ENCODE results near the gene FGF14. TPM values are rescaled to one million over a fixed set of nuclear protein-coding genes. Genes with fewer than 3 reads are reported as not detected.
A peak's percentile ranks its signal among the peaks of the same experiment; 100 is the strongest.

Gene FGF14
- total RNA-seq, 1 experiment from 2014 or later: not detected

- ATAC-seq: no peak
Observed at GRCh38 chr13:102235689-102236088, 166.2 kb downstream of the FGF14 start.

GRCh38 chr13:102234618-102235017, 167.2 kb downstream of the FGF14 start:
- DNase-seq: peak; percentile 48
- intact Hi-C loops (cut with micrococcal nuclease): no loop called here
- BruUV-seq (replicated peaks): no TSS peak
- H3K9me2 ChIP-seq (replicated peaks; ENCODE audit: low read length): no peaks in the 10 kb centered on the region
- no peaks in the 10 kb centered on the region for H3F3A ChIP-seq (ENCODE audit: low read length, unreplicated experiment)
- H3K27ac ChIP-seq (ENCODE audit: low read length): no peak overlapping the region
- CTCF ChIA-PET: no interaction called here
- no peak for TF ChIP-seq EZH2phosphoT487 (IDR thresholded peaks at IDR 0.05; ENCODE audit: borderline replicate concordance, low read length)
- no peak for TF ChIP-seq EZH2 (IDR thresholded peaks at IDR 0.05; ENCODE audit: low read length, unreplicated experiment)
- TF ChIP-seq, protein P1, sequence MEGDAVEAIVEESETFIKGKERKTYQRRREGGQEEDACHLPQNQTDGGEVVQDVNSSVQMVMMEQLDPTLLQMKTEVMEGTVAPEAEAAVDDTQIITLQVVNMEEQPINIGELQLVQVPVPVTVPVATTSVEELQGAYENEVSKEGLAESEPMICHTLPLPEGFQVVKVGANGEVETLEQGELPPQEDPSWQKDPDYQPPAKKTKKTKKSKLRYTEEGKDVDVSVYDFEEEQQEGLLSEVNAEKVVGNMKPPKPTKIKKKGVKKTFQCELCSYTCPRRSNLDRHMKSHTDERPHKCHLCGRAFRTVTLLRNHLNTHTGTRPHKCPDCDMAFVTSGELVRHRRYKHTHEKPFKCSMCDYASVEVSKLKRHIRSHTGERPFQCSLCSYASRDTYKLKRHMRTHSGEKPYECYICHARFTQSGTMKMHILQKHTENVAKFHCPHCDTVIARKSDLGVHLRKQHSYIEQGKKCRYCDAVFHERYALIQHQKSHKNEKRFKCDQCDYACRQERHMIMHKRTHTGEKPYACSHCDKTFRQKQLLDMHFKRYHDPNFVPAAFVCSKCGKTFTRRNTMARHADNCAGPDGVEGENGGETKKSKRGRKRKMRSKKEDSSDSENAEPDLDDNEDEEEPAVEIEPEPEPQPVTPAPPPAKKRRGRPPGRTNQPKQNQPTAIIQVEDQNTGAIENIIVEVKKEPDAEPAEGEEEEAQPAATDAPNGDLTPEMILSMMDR (conservative IDR thresholded peaks at IDR 0.05; ENCODE audit: low read depth, low read length): no peak
- POLR2A ChIA-PET (ENCODE audit: unreplicated experiment): no interaction called here
- ATAC-seq: no peak
- no peak overlapping the region for H3K9ac ChIP-seq (ENCODE audit: low read length)
- H3K4me2 ChIP-seq (ENCODE audit: low read length): no peak overlapping the region
- H3K4me3 ChIP-seq (ENCODE audit: low read length): no peak overlapping the region
- no peaks in the 10 kb centered on the region for H3K79me2 ChIP-seq (ENCODE audit: low read length)
- no peaks in the 10 kb centered on the region for H3K36me3 ChIP-seq (ENCODE audit: low read depth, low read length)
- no peaks in the 10 kb centered on the region for H3K4me1 ChIP-seq (ENCODE audit: insufficient read depth, low read length)
- no peaks in the 10 kb centered on the region for H4K20me1 ChIP-seq (ENCODE audit: low read length)
- peaks cover 4% of the 10 kb centered on the region; the same call in 1 of the 2 replicates for H3K27me3 ChIP-seq (ENCODE audit: low read length)
- no peaks in the 10 kb centered on the region for H3K9me3 ChIP-seq (ENCODE audit: low read length)
- H2AFZ ChIP-seq (ENCODE audit: low read length): no peak overlapping the region

More at GRCh38 chr13:102235689-102236088, 166.2 kb downstream of the FGF14 start:
- Histone ChIP-seq H3K4me1 (ENCODE audit: insufficient read depth, low read length) (no peaks in the 10 kb centered on the region), H3K9me3 (ENCODE audit: low read length) (no peaks in the 10 kb centered on the region), H3K9me2 (replicated peaks; ENCODE audit: low read length) (no peaks in the 10 kb centered on the region), H4K20me1 (ENCODE audit: low read length) (no peaks in the 10 kb centered on the region), H3K9ac (ENCODE audit: low read length) (no peak overlapping the region), H2AFZ (ENCODE audit: low read length) (no peak overlapping the region), H3K27me3 (ENCODE audit: low read length) (peaks cover 13% of the 10 kb centered on the region), H3K79me2 (ENCODE audit: low read length) (no peaks in the 10 kb centered on the region), H3K27ac (ENCODE audit: low read length) (no peak overlapping the region), H3K4me3 (ENCODE audit: low read length) (no peak overlapping the region), H3F3A (ENCODE audit: low read length, unreplicated experiment) (no peaks in the 10 kb centered on the region), H3K36me3 (ENCODE audit: low read depth, low read length) (no peaks in the 10 kb centered on the region), H3K4me2 (ENCODE audit: low read length) (no peak overlapping the region)
- ChIA-PET CTCF (no interaction called here), POLR2A (ENCODE audit: unreplicated experiment) (no interaction called here)
- intact Hi-C loops (cut with micrococcal nuclease): no loop called here
- no TSS peak for BruUV-seq (replicated peaks)
- DNase-seq: peak; percentile 40
- TF ChIP-seq EZH2 (IDR thresholded peaks at IDR 0.05; ENCODE audit: low read length, unreplicated experiment) (no peak), EZH2phosphoT487 (IDR thresholded peaks at IDR 0.05; ENCODE audit: borderline replicate concordance, low read length) (no peak)
- TF ChIP-seq, protein P1 (conservative IDR thresholded peaks at IDR 0.05; ENCODE audit: low read depth, low read length): no peak

- H3K79me2 ChIP-seq (ENCODE audit: low read length): no peaks in the 10 kb centered on the region
- H3K4me2 ChIP-seq (ENCODE audit: low read length): no peak overlapping the region
- no peaks in the 10 kb centered on the region for H4K20me1 ChIP-seq (ENCODE audit: low read length)
- no peaks in the 10 kb centered on the region for H3K4me1 ChIP-seq (ENCODE audit: insufficient read depth, low read length)
- ChIA-PET POLR2A (ENCODE audit: unreplicated experiment) (no interaction called here), CTCF (no interaction called here)
- ATAC-seq (no peak), DNase-seq (no peak)
- no peaks in the 10 kb centered on the region for H3K36me3 ChIP-seq (ENCODE audit: low read depth, low read length)
- no peak overlapping the region for H2AFZ ChIP-seq (ENCODE audit: low read length)
- H3K9ac ChIP-seq (ENCODE audit: low read length): no peak overlapping the region
- H3K27ac ChIP-seq (ENCODE audit: low read length): no peak overlapping the region
- intact Hi-C loops (cut with micrococcal nuclease): no loop called here
- TF ChIP-seq EZH2 (IDR thresholded peaks at IDR 0.05; ENCODE audit: low read length, unreplicated experiment): no peak
- no peak for TF ChIP-seq EZH2phosphoT487 (IDR thresholded peaks at IDR 0.05; ENCODE audit: borderline replicate concordance, low read length)
- TF ChIP-seq, protein P1 (conservative IDR thresholded peaks at IDR 0.05; ENCODE audit: low read depth, low read length): no peak
- H3K4me3 ChIP-seq (ENCODE audit: low read length): no peak overlapping the region
- no TSS peak for BruUV-seq (replicated peaks)
- H3K27me3 ChIP-seq (ENCODE audit: low read length): peaks cover 5% of the 10 kb centered on the region; the same call in 1 of the 2 replicates
- H3F3A ChIP-seq (ENCODE audit: low read length, unreplicated experiment): no peaks in the 10 kb centered on the region
- no peaks in the 10 kb centered on the region for H3K9me2 ChIP-seq (replicated peaks; ENCODE audit: low read length)
- H3K9me3 ChIP-seq (ENCODE audit: low read length): no peaks in the 10 kb centered on the region
Observed at GRCh38 chr13:102233566-102234208, 168.2 kb downstream of the FGF14 start.

All from PC-3 (cell line).